IMR-90 (cell line): ENCODE data around the gene RUNX2. TPM values are rescaled to one million over a fixed set of nuclear protein-coding genes. Genes with fewer than 3 reads are reported as not detected.

Experiments used
- ATAC-seq: fragments of 200-7000 bp; cut with Tn5 transposase; 2 replicates; pipeline ENCODE4 v1.9.1; 2020; ENCODE audit warnings: low read depth, mild to moderate bottlenecking, moderate library complexity
- BruUV-seq: library from RNA; stranded (reverse); fragments of 400-500 nt; replicated peaks from 2 replicates; lab custom pipeline; 2021; lab: Mats Ljungman, UMichigan
- CTCF ChIA-PET: fragments of 300-600 bp; formaldehyde crosslinking; extraction: SDS; loops from one replicate; lab custom pipeline; 2021; ENCODE audit warnings: antibody characterized with exemption; lab: Yijun Ruan, JAX
- POLR2A ChIA-PET: fragments of 300-600 bp; sonication (Branson Sonifier 250); formaldehyde crosslinking; loops from one replicate; lab custom pipeline; 2022; ENCODE audit warnings: antibody characterized with exemption; ENCODE audit not compliant: unreplicated experiment; lab: Charles Lee
- DNase-seq: peaks from one replicate; pipeline ENCODE4 v3.0.0; 2013
- H2AFZ ChIP-seq: replicated peaks from 2 replicates; pipeline ENCODE3; 2013; ENCODE audit warnings: low read length, mild to moderate bottlenecking; ENCODE audit not compliant: poor library complexity
- H2AK5ac ChIP-seq: 2 replicates; pipeline ENCODE4 v1.6.1; 2013; ENCODE audit warnings: low read depth, low read length, inconsistent platforms
- H2AK9ac ChIP-seq: replicated peaks from 2 replicates; pipeline ENCODE3; 2013; ENCODE audit warnings: mild to moderate bottlenecking, low read depth, low read length, moderate library complexity; ENCODE audit not compliant: poor library complexity
- H2BK120ac ChIP-seq: 2 replicates; pipeline ENCODE4 v1.6.1; 2013; ENCODE audit warnings: low read depth, low read length, inconsistent platforms
- H2BK15ac ChIP-seq: 3 replicates; pipeline ENCODE4 v1.6.1; 2013; ENCODE audit warnings: low read depth, low read length, inconsistent platforms
- H2BK20ac ChIP-seq: 2 replicates; pipeline ENCODE4 v1.6.1; 2013; ENCODE audit warnings: low read depth, mild to moderate bottlenecking, inconsistent platforms, low read length, moderate library complexity
- H2BK5ac ChIP-seq: 2 replicates; pipeline ENCODE4 v1.6.1; 2013; ENCODE audit warnings: mild to moderate bottlenecking, low read depth, low read length, inconsistent platforms; ENCODE audit not compliant: poor library complexity, severe bottlenecking
- H3K14ac ChIP-seq: replicated peaks from 2 replicates; pipeline ENCODE4 v1.6.1; 2013; ENCODE audit warnings: low read depth, low read length, inconsistent platforms
- H3K18ac ChIP-seq: 2 replicates; pipeline ENCODE4 v1.6.1; 2013; ENCODE audit warnings: low read depth, low read length, control low read depth
- H3K23ac ChIP-seq: 2 replicates; pipeline ENCODE4 v1.6.1; 2013; ENCODE audit warnings: low read depth, low read length, inconsistent platforms
- H3K27ac ChIP-seq: 2 replicates; pipeline ENCODE4 v1.5.1; 2013; ENCODE audit warnings: mild to moderate bottlenecking, control low read depth, low read length; ENCODE audit not compliant: insufficient read depth
- H3K27me3 ChIP-seq: 2 replicates; pipeline ENCODE4 v1.6.1; 2013; ENCODE audit warnings: low read length; ENCODE audit not compliant: control insufficient read depth, insufficient read depth
- H3K36me3 ChIP-seq: 2 replicates; pipeline ENCODE4 v1.6.1; 2013; ENCODE audit warnings: low read length, mixed read lengths; ENCODE audit not compliant: control insufficient read depth, insufficient read depth
- H3K4ac ChIP-seq: 2 replicates; pipeline ENCODE4 v1.6.1; 2013; ENCODE audit warnings: low read depth, low read length, inconsistent platforms
- H3K4me1 ChIP-seq: 2 replicates; pipeline ENCODE4 v1.6.1; 2013; ENCODE audit warnings: low read length, mixed read lengths; ENCODE audit not compliant: control insufficient read depth, insufficient read depth
- H3K4me2 ChIP-seq: 2 replicates; pipeline ENCODE4 v1.6.1; 2013; ENCODE audit warnings: low read depth, mild to moderate bottlenecking, control low read depth, low read length, moderate library complexity
- H3K4me3 ChIP-seq: 2 replicates; pipeline ENCODE4 v1.5.1; 2013; ENCODE audit warnings: low read depth, mild to moderate bottlenecking, control low read depth, low read length, moderate library complexity; ENCODE audit not compliant: insufficient read depth
- H3K56ac ChIP-seq: 2 replicates; pipeline ENCODE4 v1.6.1; 2013; ENCODE audit warnings: low read length, inconsistent platforms; ENCODE audit not compliant: insufficient read depth; ENCODE audit errors: extremely low read depth
- H3K79me1 ChIP-seq, 2 experiments: 2 replicates each; pipeline ENCODE4 v1.6.1; 2013; ENCODE audit warnings: low read length in 2 of 2, inconsistent platforms in 1 of 2, low read depth in 1 of 2
- H3K9ac ChIP-seq: 2 replicates; pipeline ENCODE4 v1.6.1; 2013; ENCODE audit warnings: low read depth, low read length, control low read depth
- H3K9me1 ChIP-seq: 2 replicates; pipeline ENCODE4 v1.6.1; 2013; ENCODE audit warnings: low read length, inconsistent platforms; ENCODE audit not compliant: insufficient read depth
- H3K9me3 ChIP-seq: 2 replicates; pipeline ENCODE4 v1.6.1; 2013; ENCODE audit warnings: low read length; ENCODE audit not compliant: control insufficient read depth, insufficient read depth
- H4K20me1 ChIP-seq: 2 replicates; pipeline ENCODE4 v1.6.1; 2013; ENCODE audit warnings: low read length, inconsistent platforms; ENCODE audit not compliant: insufficient read depth
- H4K5ac ChIP-seq: 2 replicates; pipeline ENCODE4 v1.6.1; 2013; ENCODE audit warnings: mild to moderate bottlenecking, low read depth, low read length, control low read depth
- H4K8ac ChIP-seq, 2 experiments: 2 replicates each; pipeline ENCODE4 v1.6.1; 2013; ENCODE audit warnings: low read depth in 2 of 2, low read length in 2 of 2, control low read depth in 1 of 2, inconsistent platforms in 1 of 2
- H4K91ac ChIP-seq: 2 replicates; pipeline ENCODE4 v1.6.1; 2013; ENCODE audit warnings: low read depth, low read length, inconsistent platforms; ENCODE audit not compliant: insufficient read depth
- CHD1 ChIP-seq: IDR thresholded peaks from 2 replicates; pipeline ENCODE4 v1.6.1; 2012; ENCODE audit warnings: low read depth, low read length, improper control_type of control experiment
- FOS ChIP-seq: fragments of 150-350 bp; IDR thresholded peaks from 2 replicates; pipeline ENCODE4 v1.6.1; 2016; ENCODE audit warnings: low read depth, low read length
- NFE2L2 ChIP-seq: fragments of 150-350 bp; IDR thresholded peaks from 2 replicates; pipeline ENCODE4 v1.6.1; 2016; ENCODE audit warnings: low read depth, mild to moderate bottlenecking, low read length
- RAD21 ChIP-seq: IDR thresholded peaks from 2 replicates; pipeline ENCODE4 v1.6.1; 2012; ENCODE audit warnings: low read length, improper control_type of control experiment
- RFX5 ChIP-seq: IDR thresholded peaks from 2 replicates; pipeline ENCODE4 v1.8.0; 2012; ENCODE audit warnings: low read depth, mild to moderate bottlenecking, low read length, moderate library complexity
- USF2 ChIP-seq: fragments of 150-350 bp; IDR thresholded peaks from 2 replicates; pipeline ENCODE4 v1.6.1; 2017; ENCODE audit warnings: mild to moderate bottlenecking, antibody characterized with exemption, low read length, low read depth
- WGBS, 2 experiments: methylation state at CpG; one replicate each; pipeline versions ENCODE4 v1.1.5 to v1.1.7; 2013; ENCODE audit warnings: missing lambda C conversion rate in 2 of 2; ENCODE audit not compliant: insufficient read length in 1 of 2; ENCODE audit errors: extremely low coverage in 2 of 2; 5-methylcytosine and 5-hydroxymethylcytosine counted together
- dilution Hi-C: fragments of 300-500 bp; cut with HindIII; formaldehyde crosslinking; loops from one replicate; pipeline ENCODE4 v1.14.3; 2018; ENCODE audit warnings: low sequenced_read_pairs; ENCODE audit not compliant: unreplicated experiment
- in situ Hi-C: fragments of 300-500 bp; cut with MboI; formaldehyde crosslinking; loops from 3 replicates; pipeline ENCODE4 v1.14.3; 2019; ENCODE audit warnings: low sequenced_read_pairs, inconsistent platforms, mixed read lengths
- intact Hi-C: fragments of 100-400 bp; cut with micrococcal nuclease; formaldehyde crosslinking; loops from 2 replicates; pipeline ENCODE4 v1.10.0; 2022
- polyA plus RNA-seq, 3 experiments: library from polyadenylated mRNA; depleted of rRNA; stranded (reverse); fragments of >200 nt; gene quantifications; 2 replicates each; pipeline ENCODE4 v1.2.3, GENCODE V29; 2012; ENCODE audit warnings: low replicate concordance in 1 of 3
- total RNA-seq: library from RNA; depleted of rRNA; stranded (reverse); fragments of >200 nt; gene quantifications from 2 replicates; pipeline ENCODE4 v1.2.3, GENCODE V29; 2012

Gene RUNX2
- total and polyA plus RNA-seq, 2 of the 4 experiments (the other 2 are of a cell fraction), result 2.3 to 4.7 TPM

- Histone ChIP-seq H4K8ac (peak overlapping the region in 1 of 2 experiments; percentile 77; a peak in 3 of 4 replicates), H3K9ac (no peak overlapping the region), H3K4me1 (peaks cover 23% of the 10 kb centered on the region), H4K91ac (peak overlapping the region; percentile 75), H2AFZ (peak overlapping the region; percentile 28), H3K9me3 (no peaks in the 10 kb centered on the region), H3K14ac (peak overlapping the region; percentile 61), H3K56ac (peak overlapping the region; percentile 19; the same call in 1 of the 2 replicates), H3K4me2 (no peak overlapping the region), H3K4ac (peak overlapping the region; percentile 76), H4K5ac (no peak overlapping the region; the same call in 1 of the 2 replicates), H3K27ac (peak overlapping the region; percentile 29; the same call in 1 of the 2 replicates), H2AK5ac (peak overlapping the region; percentile 84), H2AK9ac (peak overlapping the region; percentile 70), H3K36me3 (no peaks in the 10 kb centered on the region), H2BK15ac (peak overlapping the region; percentile 59; the same call in 2 of the 3 replicates), H2BK120ac (peak overlapping the region; percentile 89), H4K20me1 (no peaks in the 10 kb centered on the region), H3K9me1 (peaks cover 21% of the 10 kb centered on the region), H3K4me3 (no peak overlapping the region), H2BK5ac (peak overlapping the region; percentile 29), H3K27me3 (no peaks in the 10 kb centered on the region), H2BK20ac (peak overlapping the region; percentile 79), H3K23ac (peak overlapping the region; percentile 57; the same call in 1 of the 2 replicates), H3K79me1 (no peaks in the 10 kb centered on the region), H3K18ac (peak overlapping the region; percentile 12; the same call in 1 of the 2 replicates)
- peak; percentile 84 for DNase-seq
- peak; percentile 49 for ATAC-seq
- in situ Hi-C loops, result no loop called here
- ChIA-PET POLR2A (interaction anchor here (0.6 to 0.8 kb wide), 2 partner anchors 72 to 248 kb away, joined by 3 read pairs; partner anchors contain the start of gene SUPT3H), CTCF (no interaction called here)
- no TSS peak for BruUV-seq
- no peak for TF ChIP-seq RFX5
- no peak for TF ChIP-seq CHD1
- TF ChIP-seq FOS, result no peak
- no peak for TF ChIP-seq RAD21
- TF ChIP-seq USF2, result no peak
- no peak for TF ChIP-seq NFE2L2
- WGBS, 2 experiments, result 89% methylated on average over 1 of the region's 5 CpGs; no CpG with 5 or more reads in 1 of the 2 experiments
- dilution Hi-C loops, result no loop called here
- intact Hi-C loops, result loop anchor here (10.0 kb wide), 1 partner anchor 201 kb away; no protein-coding TSS in a partner anchor
Observed at GRCh38 chr6:45626087-45626891, 298.2 kb downstream of the RUNX2 start.
